Natural killer cell (primary cell): Measurements from ENCODE around the gene AUTS2. TPM values are rescaled to one million over a fixed set of nuclear protein-coding genes. Genes with fewer than 3 reads are reported as not detected.

Experiments
- ATAC-seq, 3 donors: fragments of 150-1000 bp in 2 of 3; fragments of 200-7000 bp in 1 of 3; cut with Tn5 transposase; 1 replicate in 1 of 3; 2 replicates in 2 of 3; pipeline ENCODE4 v1.10.0; 2021; ENCODE audit warnings: mild to moderate bottlenecking in 2 of 3, moderate library complexity in 2 of 3
- DNase-seq, 2 donors: peaks; one replicate each; pipeline versions ENCODE4 v3.0.0 to v3.0.0-alpha.2; 2013 to 2021; ENCODE audit warnings: mixed read lengths in 1 of 2
- H3K27ac ChIP-seq: one replicate; pipeline ENCODE4 v1.5.1; 2013; ENCODE audit warnings: mild to moderate bottlenecking, low read length
- H3K27me3 ChIP-seq: one replicate; pipeline ENCODE4 v1.6.1; 2013; ENCODE audit warnings: low read length; ENCODE audit not compliant: control insufficient read depth, insufficient read depth
- H3K36me3 ChIP-seq: one replicate; pipeline ENCODE4 v1.6.1; 2013; ENCODE audit warnings: low read length; ENCODE audit not compliant: control insufficient read depth, insufficient read depth
- H3K4me1 ChIP-seq: one replicate; pipeline ENCODE4 v1.6.1; 2013; ENCODE audit warnings: low read length; ENCODE audit not compliant: control insufficient read depth, insufficient read depth
- H3K4me3 ChIP-seq: one replicate; pipeline ENCODE4 v1.5.1; 2013; ENCODE audit warnings: low read length
- H3K9me3 ChIP-seq: one replicate; pipeline ENCODE4 v1.6.1; 2013; ENCODE audit warnings: low read length; ENCODE audit not compliant: control insufficient read depth, insufficient read depth
- H3K27ac Mint-ChIP-seq, 2 donors: one replicate each; pipeline ENCODE4 v1.8.0; 2022; ENCODE audit warnings: mild to moderate bottlenecking in 2 of 2, mixed read lengths in 2 of 2, moderate library complexity in 1 of 2
- H3K27me3 Mint-ChIP-seq, 2 donors: one replicate each; pipeline ENCODE4 v1.8.0; 2022; ENCODE audit warnings: low read depth in 2 of 2, mixed read lengths in 2 of 2
- H3K36me3 Mint-ChIP-seq: one replicate; pipeline ENCODE4 v1.8.0; 2022; ENCODE audit warnings: mixed read lengths
- H3K4me1 Mint-ChIP-seq, 2 donors: one replicate each; pipeline ENCODE4 v1.8.0; 2022; ENCODE audit warnings: mixed read lengths in 2 of 2
- H3K4me3 Mint-ChIP-seq: one replicate; pipeline ENCODE4 v1.8.0; 2022; ENCODE audit warnings: mild to moderate bottlenecking, moderate library complexity, mixed read lengths
- H3K9me3 Mint-ChIP-seq, 2 donors: one replicate each; pipeline ENCODE4 v1.8.0; 2022; ENCODE audit warnings: mixed read lengths in 2 of 2
- CTCF ChIP-seq: fragments of 200-600 bp; IDR thresholded peaks from one replicate; pipeline ENCODE4 v1.8.0; 2022; ENCODE audit warnings: antibody characterized with exemption
- WGBS: methylation state at CpG from one replicate; pipeline ENCODE4 v1.1.7; 2013; ENCODE audit warnings: missing lambda C conversion rate; ENCODE audit not compliant: insufficient coverage; 5-methylcytosine and 5-hydroxymethylcytosine counted together
- intact Hi-C: fragments of 100-400 bp; cut with micrococcal nuclease; formaldehyde crosslinking; loops from one replicate; pipeline ENCODE4 v1.14.2; 2022
- total RNA-seq, 4 donors: library from RNA; stranded (reverse); fragments of 120-200 nt in 1 of 4; gene quantifications; one replicate each; pipeline versions ENCODE4 v1.2.3 to v1.2.4, GENCODE V29; 2013 to 2022

AUTS2 gene
- total RNA-seq, 3 donors from 2014 or later (not counting 1 experiment from before 2014, with no cell fraction given) = 147 to 197 (median 155) TPM

- H3K27me3 Mint-ChIP-seq = no peaks in the 10 kb centered on the region
- H3K9me3 Mint-ChIP-seq = no peaks in the 10 kb centered on the region
- WGBS = 83% methylated on average over 5 of the region's 5 CpGs
- Histone ChIP-seq H3K4me3 (no peak overlapping the region), H3K27me3 (no peaks in the 10 kb centered on the region), H3K36me3 (no peaks in the 10 kb centered on the region), H3K9me3 (no peaks in the 10 kb centered on the region), H3K4me1 (peaks cover 11% of the 10 kb centered on the region), H3K27ac (no peak overlapping the region)
- intact Hi-C loops = loop anchor here (5.0 kb wide), 1 partner anchor 200 kb away; no protein-coding TSS in a partner anchor
- no peaks in the 10 kb centered on the region for H3K36me3 Mint-ChIP-seq
- H3K4me1 Mint-ChIP-seq = peaks cover 29 to 35% of the 10 kb centered on the region in 2 donors
- TF ChIP-seq CTCF = no peak
- ATAC-seq = no peak
- H3K27ac Mint-ChIP-seq = no peak overlapping the region
- no peak overlapping the region for H3K4me3 Mint-ChIP-seq
- no peak for DNase-seq
These were observed 203.7 kb downstream of the AUTS2 start for GRCh38 chr7:69801729-69802682.

GRCh38 chr7:69803699-69804516 lies 205.6 kb downstream of the AUTS2 start:
- peaks cover 29 to 35% of the 10 kb centered on the region in 2 donors for H3K4me1 Mint-ChIP-seq
- Histone ChIP-seq H3K36me3 (no peaks in the 10 kb centered on the region), H3K9me3 (no peaks in the 10 kb centered on the region), H3K27ac (no peak overlapping the region), H3K27me3 (no peaks in the 10 kb centered on the region), H3K4me1 (peaks cover 11% of the 10 kb centered on the region), H3K4me3 (no peak overlapping the region)
- H3K9me3 Mint-ChIP-seq = no peaks in the 10 kb centered on the region
- intact Hi-C loops = loop anchor here (5.0 kb wide), 1 partner anchor 202 kb away; no protein-coding TSS in a partner anchor
- no peaks in the 10 kb centered on the region for H3K36me3 Mint-ChIP-seq
- 60% methylated on average over 2 of the region's 5 CpGs for WGBS
- peak in 1 of 2 donors; percentile 17 for DNase-seq
- H3K27ac Mint-ChIP-seq = peak overlapping the region; percentile 29 to 76
- no peaks in the 10 kb centered on the region for H3K27me3 Mint-ChIP-seq
- peak; percentile 49 to 80 (median 72) for ATAC-seq
- TF ChIP-seq CTCF = no peak
- H3K4me3 Mint-ChIP-seq = peak overlapping the region; percentile 47

- WGBS = 100% methylated on average over 1 of the region's 2 CpGs
- no peaks in the 10 kb centered on the region for H3K36me3 ChIP-seq
These were observed 206.7 kb downstream of the AUTS2 start for GRCh38 chr7:69804962-69805361.

More at GRCh38 chr7:69804962-69805361, 206.7 kb downstream of the AUTS2 start:
- intact Hi-C loops = loop anchor here (5.0 kb wide), 1 partner anchor 203 kb away; no protein-coding TSS in a partner anchor
- H3K4me3 ChIP-seq = no peak overlapping the region
- no peaks in the 10 kb centered on the region for H3K27me3 Mint-ChIP-seq
- TF ChIP-seq CTCF = no peak
- H3K9me3 ChIP-seq = no peaks in the 10 kb centered on the region
- H3K27me3 ChIP-seq = no peaks in the 10 kb centered on the region
- H3K27ac Mint-ChIP-seq = peak overlapping the region in 1 of 2 donors; percentile 76
- H3K4me3 Mint-ChIP-seq = no peak overlapping the region
- H3K9me3 Mint-ChIP-seq = no peaks in the 10 kb centered on the region
- H3K36me3 Mint-ChIP-seq = no peaks in the 10 kb centered on the region
- H3K27ac ChIP-seq = no peak overlapping the region
- DNase-seq (no peak), ATAC-seq (no peak)
- peaks cover 29 to 35% of the 10 kb centered on the region in 2 donors for H3K4me1 Mint-ChIP-seq
- H3K4me1 ChIP-seq = peaks cover 11% of the 10 kb centered on the region
